GM19395 (cell line): ENCODE data around the gene PIGT.
"Not testable (repeated sequence)": the region's sequence is repeated elsewhere in the genome, so short reads cannot be mapped to it uniquely, and the experiment has no call there.

Experiments used
- ATAC-seq: cut with Tn5 transposase; IDR thresholded peaks from one replicate; pipeline ENCODE4 v1.9.1; 2021; ENCODE audit warnings: mild to moderate bottlenecking, moderate library complexity; ENCODE audit not compliant: unreplicated experiment

PIGT gene

GRCh38 chr20:45462711-45463509, 47.0 kb downstream of the PIGT start:
- peak; percentile 63 for ATAC-seq

- no peak for ATAC-seq
Observed at GRCh38 chr20:45463709-45464108, 47.8 kb downstream of the PIGT start.

GRCh38 chr20:45465491-45466266, 49.7 kb downstream of the PIGT start:
- no peak for ATAC-seq

GRCh38 chr20:45467172-45467571, 51.2 kb downstream of the PIGT start:
- ATAC-seq: no peak

- ATAC-seq: no peak
Observed at GRCh38 chr20:45467861-45468260, 51.9 kb downstream of the PIGT start.

- ATAC-seq: no peak
Observed at GRCh38 chr20:45469336-45470261, 53.7 kb downstream of the PIGT start, which contains the start of gene WFDC2. Gene WFDC2 (plus strand): TSS chr20:45469753. CDS start chr20:45469782, 29 bp downstream.

GRCh38 chr20:45470262-45470931, 54.5 kb downstream of the PIGT start:
- ATAC-seq: peak; percentile 63

GRCh38 chr20:45470937-45471336, 55.0 kb downstream of the PIGT start:
- ATAC-seq: peak; percentile 14

- not testable (repeated sequence) for ATAC-seq
Observed at GRCh38 chr20:45472286-45472685, 56.3 kb downstream of the PIGT start.
